Right kidney (tissue), 1 donor: ENCODE results near the gene CIAPIN1.
"Not testable (repeated sequence)": the region's sequence is repeated elsewhere in the genome, so short reads cannot be mapped to it uniquely, and the experiment has no call there.

ENCODE experiments used
- DNase-seq: peaks from one replicate; pipeline ENCODE4 v3.0.0-alpha.2; 2016

The CIAPIN1 gene

DNA sequence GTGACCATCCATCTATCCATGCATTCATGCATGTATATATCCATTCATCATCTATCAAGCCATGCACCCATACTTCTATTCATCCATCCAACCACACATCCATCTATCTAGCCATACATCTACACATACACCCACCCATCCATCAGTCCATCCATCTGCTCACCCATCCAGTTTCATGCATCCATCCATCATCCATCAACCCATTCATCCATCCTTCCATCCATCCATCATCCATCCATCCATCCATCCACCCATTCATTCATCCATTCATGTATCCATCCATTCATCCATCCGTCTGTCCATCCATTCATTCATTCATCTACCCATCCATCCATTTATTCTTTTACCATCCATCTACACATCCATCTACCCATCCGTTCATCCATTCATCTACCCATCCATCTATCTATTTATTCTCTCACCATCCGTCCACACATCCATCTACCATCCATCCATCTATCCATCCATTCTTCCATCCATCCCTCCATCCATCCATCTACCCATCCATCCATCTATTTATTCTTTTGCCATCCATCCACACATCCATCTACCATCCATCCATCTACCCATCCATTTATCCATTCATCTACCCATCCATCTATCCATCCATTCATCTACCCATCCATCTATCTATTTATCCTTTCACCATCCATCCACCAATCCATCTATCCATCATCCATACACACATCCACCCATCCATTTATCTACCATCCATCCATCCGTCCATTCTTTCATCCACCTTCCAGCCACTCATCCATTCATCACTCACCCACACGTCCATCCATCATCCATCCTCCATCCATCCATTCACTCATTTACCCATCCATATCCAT lies 39.4 kb downstream of the CIAPIN1 start:
- DNase-seq: no peak

GRCh38 chr16:57406881-57407280 lies 40.3 kb downstream of the CIAPIN1 start:
- no peak for DNase-seq

- no peak for DNase-seq
Observed at GRCh38 chr16:57405097-57405496, 42.1 kb downstream of the CIAPIN1 start.

DNA sequence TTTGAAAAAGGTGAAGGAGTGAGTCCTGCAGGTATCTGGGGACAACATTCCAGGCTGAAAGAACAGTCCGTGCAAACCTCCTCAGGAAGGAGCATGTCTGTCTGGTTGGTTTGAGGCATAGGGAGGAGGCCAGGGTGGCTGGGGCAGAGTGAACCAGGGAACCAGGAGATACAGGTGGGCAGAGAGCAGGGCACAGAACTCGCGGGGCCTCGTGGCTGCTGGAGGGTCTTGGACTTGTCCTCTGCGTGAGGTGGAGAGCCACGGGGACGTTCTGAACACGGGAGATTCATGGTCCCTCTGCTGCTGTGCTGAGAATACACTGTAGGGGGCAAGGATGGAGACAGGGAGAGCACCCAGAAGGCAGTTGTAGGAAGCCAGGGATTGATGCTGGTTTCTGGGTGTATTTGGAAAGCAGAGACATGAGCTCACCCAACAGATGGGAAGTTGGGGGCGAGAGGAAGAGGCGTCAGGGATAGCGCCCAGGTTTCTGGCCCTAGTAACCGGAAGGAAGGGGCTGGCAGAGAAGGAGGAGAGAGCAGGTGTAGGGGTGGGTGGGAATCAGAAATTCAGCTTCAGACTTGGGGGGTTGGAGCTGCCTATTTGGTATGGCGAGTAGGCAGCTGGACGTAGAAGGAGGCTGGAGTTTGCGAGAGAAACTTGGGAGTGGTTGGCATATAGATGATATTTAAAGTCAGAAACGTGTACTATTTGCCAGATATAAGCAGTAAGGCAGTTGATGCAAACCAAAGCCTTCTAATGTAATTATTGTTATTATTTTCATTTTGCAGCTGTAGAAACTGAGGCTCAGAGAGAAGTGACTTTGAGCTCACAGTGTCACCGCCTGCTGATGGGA lies 43.0 kb downstream of the CIAPIN1 start, which contains the start of gene CCL17:
Gene CCL17 (plus strand): TSS at position 803 of the 853 bp plus-strand sequence. CDS start 9,166 bp downstream, outside the sequence.
- DNase-seq: no peak

GRCh38 chr16:57401943-57402640 lies 45.1 kb downstream of the CIAPIN1 start:
- DNase-seq: no peak

DNA sequence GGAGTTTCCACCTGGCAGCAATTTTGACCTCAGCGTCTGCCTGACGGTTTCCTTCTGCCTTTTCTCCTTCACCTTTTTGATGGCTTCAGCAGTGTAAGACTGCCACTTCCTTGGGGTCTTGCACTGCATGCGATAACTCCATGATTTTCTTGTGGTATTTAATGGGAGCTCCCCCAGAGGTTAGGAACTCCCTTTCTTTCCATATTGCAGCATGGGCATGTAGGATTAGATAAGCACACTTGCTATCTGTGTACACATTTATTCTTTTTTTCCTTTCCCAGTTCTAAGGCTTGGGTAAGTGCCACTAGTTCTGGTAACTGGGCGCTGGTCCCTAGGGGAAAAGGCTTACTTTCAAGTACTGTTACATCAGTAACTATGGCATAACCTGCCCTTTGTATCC lies 49.7 kb downstream of the CIAPIN1 start:
- not testable (repeated sequence) for DNase-seq

- DNase-seq: no peak
Observed at GRCh38 chr16:57396786-57397185, 50.4 kb downstream of the CIAPIN1 start.

DNA sequence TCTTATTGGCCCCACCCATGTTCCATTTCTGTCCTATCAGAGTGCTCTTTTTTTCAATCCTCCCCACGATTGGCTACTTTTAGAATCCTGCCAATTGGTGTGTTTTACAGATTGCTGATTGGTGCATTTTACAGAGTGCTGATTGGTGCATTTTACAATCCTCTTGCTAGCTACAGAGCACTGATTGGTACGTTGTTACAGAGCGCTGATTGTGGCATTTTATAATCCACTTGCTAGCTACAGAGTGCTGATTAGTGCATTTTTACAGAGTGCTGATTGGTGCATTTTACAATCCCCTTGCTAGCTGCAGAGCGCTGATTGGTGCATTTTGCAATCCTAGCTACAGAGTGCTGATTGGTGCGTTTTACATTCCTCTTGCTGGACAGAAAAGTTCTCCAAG lies 52.2 kb downstream of the CIAPIN1 start:
- DNase-seq: no peak

DNA sequence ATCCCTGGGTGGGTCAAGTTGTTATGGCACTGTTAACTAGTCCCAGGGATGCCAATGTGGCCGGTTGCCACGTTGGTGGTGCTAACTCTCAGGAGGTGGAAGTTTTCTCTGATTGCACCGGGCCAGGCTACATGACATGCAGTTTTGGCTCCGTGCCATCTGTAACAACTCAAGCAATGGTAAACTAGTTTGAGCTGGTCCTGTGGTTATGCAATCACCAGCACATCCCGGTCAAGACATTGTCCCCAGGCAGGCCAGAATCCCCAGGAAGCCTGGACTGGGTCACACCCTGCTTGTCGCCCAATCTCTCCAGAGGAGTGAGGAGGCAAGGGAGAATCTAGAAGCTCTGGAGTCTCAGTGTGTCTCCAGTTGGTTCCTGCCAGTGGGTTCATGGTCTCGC lies 52.7 kb downstream of the CIAPIN1 start:
- no peak for DNase-seq

DNA sequence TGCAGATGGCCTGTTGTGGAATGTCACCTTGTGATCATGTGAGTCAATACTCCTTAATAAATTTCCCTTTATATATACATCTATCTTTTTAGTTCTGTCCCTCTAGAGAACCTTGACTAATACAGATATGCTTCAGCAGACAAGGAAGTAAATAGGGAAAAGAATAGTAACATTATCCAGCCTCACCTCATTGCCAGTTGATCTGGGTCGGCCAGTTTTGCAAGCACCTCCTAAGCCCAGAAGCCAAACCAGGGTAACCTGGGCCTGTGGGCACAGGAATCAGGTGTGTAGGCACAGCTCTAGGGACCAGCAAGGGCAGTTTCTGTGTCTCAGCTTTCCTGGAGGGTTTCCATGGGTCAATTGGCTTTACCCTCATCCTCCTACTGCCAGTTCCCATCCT lies 54.5 kb downstream of the CIAPIN1 start:
- DNase-seq: no peak

DNA sequence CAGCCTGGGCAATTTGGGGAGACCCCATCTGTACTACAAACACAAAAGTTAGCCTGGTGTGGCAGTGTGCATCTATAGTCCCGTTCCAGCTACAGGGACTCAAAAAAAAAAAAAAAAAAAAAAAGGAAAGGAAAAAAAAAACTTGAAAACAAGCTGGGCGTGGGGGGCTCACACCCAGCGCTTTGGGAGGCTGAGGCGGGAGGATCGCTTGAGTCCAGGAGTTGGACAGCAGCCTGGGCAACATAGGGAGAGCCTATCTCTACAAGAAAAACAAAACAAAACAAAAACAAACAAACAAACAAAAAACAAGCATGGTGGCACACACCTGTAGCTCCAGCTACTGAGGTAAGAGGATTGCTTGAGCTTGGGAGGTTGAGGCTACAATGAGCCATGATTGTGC lies 55.5 kb downstream of the CIAPIN1 start:
- no peak for DNase-seq

- DNase-seq: no peak
Observed at GRCh38 chr16:57391300-57391699, 55.9 kb downstream of the CIAPIN1 start.

DNA sequence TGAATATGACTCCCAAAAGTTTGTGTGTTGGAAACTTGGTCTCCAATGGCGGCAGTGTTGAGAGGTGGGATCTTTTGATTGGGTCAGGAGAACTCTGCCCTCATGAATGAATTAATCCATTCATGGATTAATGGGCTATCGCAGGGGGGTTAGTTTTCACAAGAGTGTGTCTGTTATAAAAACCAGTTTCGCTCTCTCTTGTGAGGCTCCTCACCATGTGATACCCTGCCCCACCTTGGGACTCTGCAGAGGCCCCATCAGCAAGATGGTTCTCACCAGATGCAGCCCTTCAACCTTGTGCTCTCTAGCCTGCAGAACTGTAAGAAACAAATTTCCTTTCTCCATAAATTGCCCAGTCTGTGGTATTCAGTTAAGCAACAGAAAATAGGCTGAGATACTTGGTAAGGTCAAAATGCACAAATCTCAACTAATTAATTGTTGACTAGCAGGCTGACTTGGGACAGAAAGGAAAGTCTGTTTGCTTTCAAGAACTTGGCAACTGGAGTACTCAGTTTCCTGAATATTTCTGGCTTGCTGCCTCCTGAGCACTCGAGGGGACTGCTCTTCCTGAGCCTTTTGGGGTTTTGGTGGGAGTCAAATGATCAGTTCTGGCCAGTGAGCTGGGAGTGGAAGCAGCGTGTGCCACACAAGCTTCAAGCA lies 56.4 kb downstream of the CIAPIN1 start:
- DNase-seq: no peak

DNA sequence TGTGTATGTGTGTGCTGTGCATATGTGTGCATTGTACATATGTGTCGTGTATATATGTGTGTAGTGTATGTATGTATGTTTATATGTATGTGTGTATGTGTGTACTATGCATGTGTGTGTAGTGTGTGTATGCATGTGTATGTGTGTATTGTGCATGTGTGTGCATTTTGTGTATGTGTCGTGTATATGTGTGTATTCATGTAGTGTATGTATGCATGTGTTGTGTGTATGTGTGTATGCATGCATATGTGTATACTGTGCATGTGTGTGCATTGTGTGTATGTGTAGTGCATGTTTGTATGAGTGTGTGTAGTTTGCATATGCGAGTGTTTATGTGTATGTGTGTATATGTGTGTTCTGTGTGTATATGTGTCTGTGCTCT lies 58.1 kb downstream of the CIAPIN1 start:
- DNase-seq: no peak

- no peak for DNase-seq
Observed at GRCh38 chr16:57388359-57389086, 58.7 kb downstream of the CIAPIN1 start.

GRCh38 chr16:57387598-57388354 lies 59.4 kb downstream of the CIAPIN1 start:
- DNase-seq: no peak

DNA sequence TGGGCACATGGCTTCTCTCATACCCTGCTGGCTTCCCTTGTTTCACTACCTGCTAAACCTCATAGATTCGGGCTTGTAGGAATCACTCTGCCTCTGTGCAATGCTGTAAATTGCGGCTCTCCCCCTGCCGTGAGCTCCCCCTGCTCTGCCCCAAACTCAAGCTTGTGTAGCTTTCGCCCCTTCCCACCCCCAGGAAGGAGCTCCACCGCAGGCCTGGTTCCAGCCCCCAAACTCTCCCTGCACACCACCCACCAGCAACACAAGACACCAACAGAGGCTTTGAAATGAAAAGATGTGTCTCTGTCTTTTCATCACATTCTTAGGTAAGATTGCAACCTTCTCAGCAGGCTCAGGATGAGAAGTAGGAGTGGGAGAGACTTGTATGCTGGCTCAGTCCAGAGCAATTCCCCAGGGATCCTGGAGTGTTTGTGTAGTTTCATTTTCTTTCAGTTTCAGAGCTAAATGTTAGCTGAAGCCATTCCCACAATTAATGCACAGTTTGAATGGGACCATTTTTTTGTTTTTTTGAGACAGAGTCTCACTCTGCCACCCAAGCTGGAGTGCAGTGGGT lies 60.7 kb downstream of the CIAPIN1 start:
- no peak for DNase-seq

DNA sequence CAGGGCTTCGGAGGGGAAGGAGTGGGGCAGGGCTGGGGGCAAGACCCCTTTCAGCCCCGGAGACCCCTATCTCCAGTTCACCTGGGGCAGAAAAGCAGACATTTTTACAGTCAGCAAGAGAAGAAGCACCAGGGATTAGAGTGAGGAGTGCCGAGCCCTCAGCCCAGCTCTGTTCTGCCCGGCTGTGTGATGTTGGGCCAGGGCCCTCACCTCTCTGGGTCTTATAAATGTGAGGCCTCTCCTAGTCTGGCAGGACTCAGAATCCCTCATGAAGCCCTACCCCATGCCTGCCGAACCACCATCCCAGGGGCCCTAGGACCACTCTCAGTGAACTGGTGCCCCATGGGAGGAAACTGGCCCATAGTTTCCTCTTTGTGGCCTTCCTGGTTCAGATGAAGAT lies 62.1 kb downstream of the CIAPIN1 start:
- DNase-seq: no peak

DNA sequence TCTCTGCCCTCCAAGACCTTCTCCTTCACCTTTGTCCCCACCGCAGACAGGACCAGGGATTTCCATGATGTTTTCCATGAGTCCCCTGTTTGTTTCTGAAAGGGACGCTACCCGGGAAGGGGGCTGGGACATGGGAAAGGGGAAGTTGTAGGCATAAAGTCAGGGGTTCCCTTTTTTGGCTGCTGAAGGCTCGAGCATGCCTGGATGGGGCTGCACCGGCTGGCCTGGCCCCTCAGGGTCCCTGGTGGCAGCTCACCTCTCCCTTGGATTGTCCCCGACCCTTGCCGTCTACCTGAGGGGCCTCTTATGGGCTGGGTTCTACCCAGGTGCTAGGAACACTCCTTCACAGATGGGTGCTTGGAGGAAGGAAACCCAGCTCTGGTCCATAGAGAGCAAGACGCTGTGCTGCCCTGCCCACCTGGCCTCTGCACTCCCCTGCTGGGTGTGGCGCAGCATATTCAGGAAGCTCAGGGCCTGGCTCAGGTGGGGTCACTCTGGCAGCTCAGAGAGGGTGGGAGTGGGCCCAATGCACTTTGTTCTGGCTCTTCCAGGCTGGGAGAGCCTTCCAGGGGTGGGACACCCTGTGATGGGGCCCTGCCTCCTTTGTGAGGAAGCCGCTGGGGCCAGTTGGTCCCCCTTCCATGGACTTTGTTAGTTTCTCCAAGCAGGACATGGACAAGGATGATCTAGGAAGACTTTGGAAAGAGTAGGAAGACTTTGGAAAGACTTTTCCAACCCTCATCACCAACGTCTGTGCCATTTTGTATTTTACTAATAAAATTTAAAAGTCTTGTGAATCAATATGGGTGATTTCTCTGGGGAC lies 62.7 kb downstream of the CIAPIN1 start:
- DNase-seq: no peak
